Spleen (tissue), 11 donors: ENCODE measurements around the gene FOXB1. TPM values are rescaled to one million over a fixed set of nuclear protein-coding genes. Genes with fewer than 3 reads are reported as not detected.

ENCODE experiments used
- DNase-seq: peaks from one replicate; pipeline ENCODE4 v3.0.0-alpha.2; 2020
- H3K27ac ChIP-seq, 8 donors: fragments of 200-600 bp; sonication (generic) in 7 of 8; 1 replicate in 4 of 8; 2 replicates in 4 of 8; pipeline versions ENCODE4 v1.5.0 to v1.8.0; 2016 to 2021; ENCODE audit warnings: inconsistent platforms in 4 of 8, mild to moderate bottlenecking in 4 of 8, moderate library complexity in 1 of 8
- H3K27me3 ChIP-seq, 7 donors: fragments of 200-600 bp; sonication (generic) in 6 of 7; replicated peaks in 1 of 7; 1 replicate in 4 of 7; 2 replicates in 3 of 7; pipeline versions ENCODE4 v1.5.0 to v1.8.0; 2016 to 2021; ENCODE audit warnings: inconsistent platforms in 3 of 7, mild to moderate bottlenecking in 1 of 7
- H3K36me3 ChIP-seq, 6 donors: fragments of 200-600 bp; sonication (generic) in 5 of 6; 1 replicate in 4 of 6; 2 replicates in 2 of 6; pipeline versions ENCODE4 v1.5.0 to v1.8.0; 2016 to 2021; ENCODE audit warnings: inconsistent platforms in 2 of 6
- H3K4me1 ChIP-seq, 6 donors: fragments of 200-600 bp; sonication (generic) in 5 of 6; 1 replicate in 3 of 6; 2 replicates in 3 of 6; pipeline versions ENCODE4 v1.5.0 to v1.8.0; 2016 to 2021; ENCODE audit warnings: inconsistent platforms in 3 of 6
- H3K4me3 ChIP-seq, 8 donors: fragments of 200-600 bp; sonication (generic) in 7 of 8; 1 replicate in 4 of 8; 2 replicates in 4 of 8; pipeline versions ENCODE4 v1.5.0 to v1.8.0; 2016 to 2021; ENCODE audit warnings: inconsistent platforms in 4 of 8, mild to moderate bottlenecking in 4 of 8, moderate library complexity in 2 of 8
- H3K9me3 ChIP-seq, 8 donors: fragments of 200-600 bp; sonication (generic) in 7 of 8; 1 replicate in 4 of 8; 2 replicates in 4 of 8; pipeline versions ENCODE4 v1.5.0 to v1.8.0; 2016 to 2021; ENCODE audit warnings: inconsistent platforms in 4 of 8
- CTCF ChIP-seq, 11 experiments: fragments of 200-600 bp in 7 of 11; fragments of 450-650 bp in 4 of 11; sonication (generic) in 4 of 11; IDR thresholded peaks in 8 of 11; conservative IDR thresholded peaks in 3 of 11; 1 replicate in 7 of 11; 2 replicates in 4 of 11; pipeline versions ENCODE4 v1.4.0 to v1.8.0; 2016 to 2021; ENCODE audit warnings: antibody characterized with exemption in 11 of 11, inconsistent platforms in 4 of 11, mild to moderate bottlenecking in 1 of 11
- POLR2A ChIP-seq, 3 donors: fragments of 450-650 bp; IDR thresholded peaks; one replicate each; pipeline ENCODE4 v1.5.1; 2017; ENCODE audit warnings: antibody characterized with exemption in 3 of 3, mild to moderate bottlenecking in 1 of 3
- POLR2AphosphoS5 ChIP-seq, 3 donors: sonication (generic); formaldehyde crosslinking; IDR thresholded peaks; one replicate each; pipeline ENCODE4 v1.5.1; 2017; ENCODE audit warnings: antibody characterized with exemption in 3 of 3
- WGBS, 5 donors: extraction: QIAGEN DNeasy Blood & Tissue Kit in 3 of 5; methylation state at CpG; one replicate each; pipeline versions ENCODE4 v1.1.5 to v1.1.7; 2013 to 2018; 5-methylcytosine and 5-hydroxymethylcytosine counted together
- intact Hi-C: fragments of 100-400 bp; cut with DNase I; formaldehyde crosslinking; loops from one replicate; pipeline ENCODE4 v1.15.0; 2023; ENCODE audit warnings: low total_unique reads
- polyA plus RNA-seq, 3 donors: library from polyadenylated mRNA; stranded (reverse); fragments of 200-250 nt; gene quantifications; one replicate each; pipeline ENCODE4 v1.2.1, GENCODE V29; 2013
- total RNA-seq, 7 donors: library from RNA; depleted of rRNA in 3 of 7; stranded (reverse); fragments of >200 nt in 3 of 7; fragmentation: NEBNext Ultra II Directional in 4 of 7; extraction: Animal tissue kit (Norgen Biotek cat#: 25700) in 4 of 7; gene quantifications; one replicate each; pipeline versions ENCODE4 v1.1.0 to v1.2.1, GENCODE V29; 2016 to 2021
- donor health status: healthy with polysubstance abuse.
- donor health status: DM: no; HTN: no; CAD: no; lungs with moderate emphysema.
- donor health status: DM: no; HTN: no; CAD: no.
- donor health status: Bipolar disorder and iron deficiency.
- donor health status: healthy.
- donor health status: DM: no; HTN: no; CAD: no.
- donor health status: DM: yes; HTN: yes; CAD: no.

FOXB1 gene
- total and polyA plus RNA-seq, 10 donors: 0.03 to 0.13 (median 0.08) TPM; not detected in 6

DNA sequence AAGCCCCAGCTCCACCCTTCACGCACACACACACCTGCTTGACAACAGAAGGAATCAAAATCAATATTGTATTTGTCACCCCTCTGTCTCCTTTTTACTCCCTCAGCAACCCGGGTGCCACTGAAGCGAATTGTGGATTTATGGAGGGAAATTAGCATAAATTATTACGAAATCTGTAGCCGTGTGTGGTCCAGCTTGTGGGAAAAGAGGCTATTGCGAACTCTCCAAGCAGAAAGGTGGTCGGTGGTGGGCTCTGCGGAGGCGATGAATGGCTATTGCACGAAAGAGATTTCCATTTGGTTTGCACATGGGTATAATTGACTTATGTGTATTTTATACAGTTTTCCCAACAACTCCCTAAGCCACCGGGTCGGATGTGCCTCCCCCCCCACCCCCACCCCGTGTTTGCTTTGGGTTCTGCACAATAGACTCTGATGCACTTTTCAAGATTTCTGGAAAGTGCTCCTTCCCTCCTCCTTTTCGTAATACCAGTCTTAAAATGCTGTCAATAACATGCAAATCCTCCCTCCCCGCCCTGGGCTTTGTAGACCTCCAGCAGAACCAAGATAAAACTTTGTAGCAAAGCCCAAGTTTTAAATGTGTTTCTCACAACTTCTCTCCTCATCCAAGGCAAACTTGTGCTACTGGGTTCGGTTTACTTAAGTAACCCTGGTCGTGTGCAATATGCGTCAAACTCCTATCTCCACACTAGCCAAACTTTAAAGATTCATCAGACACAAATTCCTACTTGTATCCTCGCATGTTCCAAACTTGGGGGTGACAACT lies 3.1 kb upstream of the FOXB1 start:
- no peak for DNase-seq
- Histone ChIP-seq H3K27me3 (peaks cover 36 to 100% (median 100%) of the 10 kb centered on the region in 7 donors), H3K9me3 (peaks cover 0 to 20% (median 0%) of the 10 kb centered on the region in 8 donors), H3K27ac (no peak overlapping the region), H3K4me3 (no peak overlapping the region), H3K36me3 (no peaks in the 10 kb centered on the region), H3K4me1 (peaks cover 27 to 54% (median 36%) of the 10 kb centered on the region in 6 donors)
- 8 to 13% (median 11%) methylated on average over 19 of the region's 19 CpGs for WGBS, 5 donors
- intact Hi-C loops: no loop called here
- no peak for TF ChIP-seq CTCF (IDR thresholded peaks at IDR 0.05 in 8 of 11, conservative IDR thresholded peaks at IDR 0.05 in 3 of 11)
- TF ChIP-seq POLR2A (IDR thresholded peaks at IDR 0.05): no peak
- TF ChIP-seq POLR2AphosphoS5 (IDR thresholded peaks at IDR 0.05): no peak

- DNase-seq: no peak
- WGBS, 5 donors: 7 to 13% (median 10%) methylated on average over 34 of the region's 34 CpGs
- H3K36me3 ChIP-seq: no peaks in the 10 kb centered on the region
- TF ChIP-seq CTCF (IDR thresholded peaks at IDR 0.05 in 8 of 11, conservative IDR thresholded peaks at IDR 0.05 in 3 of 11): no peak
- TF ChIP-seq POLR2AphosphoS5 (IDR thresholded peaks at IDR 0.05): no peak
- no peak for TF ChIP-seq POLR2A (IDR thresholded peaks at IDR 0.05)
- peaks cover 34 to 54% (median 39%) of the 10 kb centered on the region in 6 donors for H3K4me1 ChIP-seq
- no peak overlapping the region for H3K27ac ChIP-seq
- no peak overlapping the region for H3K4me3 ChIP-seq
- intact Hi-C loops: no loop called here
- H3K9me3 ChIP-seq: peaks cover 0 to 20% (median 0%) of the 10 kb centered on the region in 8 donors
- H3K27me3 ChIP-seq: peaks cover 36 to 100% (median 100%) of the 10 kb centered on the region in 7 donors
Measured at GRCh38 chr15:60001610-60002527, 2.2 kb upstream of the FOXB1 start.

- 13 to 20% (median 17%) methylated on average over 26 of the region's 26 CpGs for WGBS, 5 donors
Measured at GRCh38 chr15:60002528-60003218, 1.4 kb upstream of the FOXB1 start.

More at GRCh38 chr15:60002528-60003218, 1.4 kb upstream of the FOXB1 start:
- no peak for TF ChIP-seq CTCF (IDR thresholded peaks at IDR 0.05 in 8 of 11, conservative IDR thresholded peaks at IDR 0.05 in 3 of 11)
- no peak for TF ChIP-seq POLR2AphosphoS5 (IDR thresholded peaks at IDR 0.05)
- no peak for TF ChIP-seq POLR2A (IDR thresholded peaks at IDR 0.05)
- Histone ChIP-seq H3K9me3 (peaks cover 0 to 20% (median 0%) of the 10 kb centered on the region in 8 donors), H3K27me3 (peaks cover 33 to 100% (median 100%) of the 10 kb centered on the region in 7 donors), H3K4me3 (no peak overlapping the region), H3K4me1 (peaks cover 31 to 51% (median 34%) of the 10 kb centered on the region in 6 donors), H3K27ac (no peak overlapping the region), H3K36me3 (no peaks in the 10 kb centered on the region)
- intact Hi-C loops: no loop called here
- DNase-seq: no peak
